HG02970 (cell line): ENCODE results near the gene TACO1.

Experiments used
- ATAC-seq: cut with Tn5 transposase; IDR thresholded peaks from one replicate; pipeline ENCODE4 v1.9.1; 2021; ENCODE audit warnings: mild to moderate bottlenecking, moderate library complexity, moderate number of reproducible peaks; ENCODE audit not compliant: unreplicated experiment, low FRiP score

TACO1 gene

GRCh38 chr17:63600569-63601438 is at the start of gene TACO1:
Gene TACO1 (plus strand): TSS chr17:63600895. CDS start chr17:63601084, 189 bp downstream.
- peak; percentile 79 for ATAC-seq

- no peak for ATAC-seq
These were observed 48.5 kb upstream of the TACO1 start for GRCh38 chr17:63552211-63552610.

GRCh38 chr17:63555500-63556156 is 45.1 kb upstream of the TACO1 start:
- no peak for ATAC-seq

GRCh38 chr17:63557416-63557815 is 43.3 kb upstream of the TACO1 start:
- no peak for ATAC-seq

- ATAC-seq = no peak
These were observed 42.3 kb upstream of the TACO1 start for GRCh38 chr17:63558441-63558840.

GRCh38 chr17:63561819-63562218 is 38.9 kb upstream of the TACO1 start:
- no peak for ATAC-seq

- no peak for ATAC-seq
These were observed 37.4 kb upstream of the TACO1 start for GRCh38 chr17:63563339-63563738.

- no peak for ATAC-seq
These were observed 36.1 kb upstream of the TACO1 start for GRCh38 chr17:63564562-63564961.

GRCh38 chr17:63567229-63567628 is 33.5 kb upstream of the TACO1 start:
- no peak for ATAC-seq

- ATAC-seq = no peak
These were observed 32.1 kb upstream of the TACO1 start for GRCh38 chr17:63568563-63568962.

GRCh38 chr17:63571632-63572310 is 28.9 kb upstream of the TACO1 start:
- no peak for ATAC-seq

GRCh38 chr17:63573634-63574033 is 27.1 kb upstream of the TACO1 start:
- no peak for ATAC-seq

GRCh38 chr17:63578027-63578768 is 22.5 kb upstream of the TACO1 start:
- ATAC-seq = no peak

GRCh38 chr17:63578769-63579111 is 22.0 kb upstream of the TACO1 start:
- ATAC-seq = no peak

GRCh38 chr17:63579633-63580032 is 21.1 kb upstream of the TACO1 start:
- no peak for ATAC-seq

GRCh38 chr17:63587770-63588169 is 12.9 kb upstream of the TACO1 start:
- no peak for ATAC-seq

GRCh38 chr17:63588797-63589196 is 11.9 kb upstream of the TACO1 start:
- ATAC-seq = no peak

- ATAC-seq = no peak
These were observed 11.0 kb upstream of the TACO1 start for GRCh38 chr17:63589646-63590045.

GRCh38 chr17:63592797-63593196 is 7.9 kb upstream of the TACO1 start:
- ATAC-seq = no peak

GRCh38 chr17:63595132-63595531 is 5.6 kb upstream of the TACO1 start:
- no peak for ATAC-seq
